Panc1 (cell line): ENCODE results near the gene LEPROT. TPM values are rescaled to one million over a fixed set of nuclear protein-coding genes. Genes with fewer than 3 reads are reported as not detected.

ENCODE experiments used
- ATAC-seq: fragments of 200-7000 bp; cut with Tn5 transposase; 2 replicates; pipeline ENCODE4 v1.9.1; 2020; ENCODE audit warnings: mild to moderate bottlenecking, moderate library complexity
- BruUV-seq: library from RNA; stranded (reverse); fragments of 400-500 nt; replicated peaks from 2 replicates; lab custom pipeline; 2021; lab: Mats Ljungman, UMichigan
- CTCF ChIA-PET: fragments of 300-600 bp; sonication (Branson Sonifier 250); formaldehyde crosslinking; loops from one replicate; lab custom pipeline; 2022; ENCODE audit warnings: antibody characterized with exemption; lab: Charles Lee
- POLR2A ChIA-PET: fragments of 300-600 bp; sonication (Branson Sonifier 250); formaldehyde crosslinking; loops from one replicate; lab custom pipeline; 2022; ENCODE audit warnings: antibody characterized with exemption; lab: Charles Lee
- DNase-seq: peaks from one replicate; pipeline ENCODE4 v3.0.0-alpha.2; 2010; ENCODE audit warnings: low read depth, low spot score
- H3K27ac ChIP-seq: 2 replicates; pipeline ENCODE4 v1.5.1; 2011; ENCODE audit warnings: mild to moderate bottlenecking, low read length, inconsistent platforms
- H3K27me3 ChIP-seq: fragments of 200-500 bp; sonication (Bioruptor generic); 2 replicates; pipeline ENCODE4 v1.6.0; 2014; ENCODE audit warnings: low read length, inconsistent platforms; ENCODE audit not compliant: control insufficient read depth, insufficient read depth
- H3K36me3 ChIP-seq: fragments of 200-500 bp; sonication (Bioruptor generic); 2 replicates; pipeline ENCODE4 v1.5.1; 2014; ENCODE audit warnings: inconsistent platforms, mild to moderate bottlenecking, low read length, moderate library complexity; ENCODE audit not compliant: control insufficient read depth, insufficient read depth
- H3K4me1 ChIP-seq: 2 replicates; pipeline ENCODE4 v1.5.1; 2011; ENCODE audit warnings: inconsistent platforms, mild to moderate bottlenecking, low read length, moderate library complexity; ENCODE audit not compliant: control insufficient read depth, insufficient read depth
- H3K4me3 ChIP-seq, 2 experiments: 2 replicates each; pipeline ENCODE4 v1.5.1; 2011 to 2012; ENCODE audit warnings: low read depth in 2 of 2, low read length in 2 of 2, mild to moderate bottlenecking in 2 of 2, inconsistent platforms in 1 of 2, moderate library complexity in 1 of 2
- H3K9me3 ChIP-seq: fragments of 200-500 bp; sonication (Bioruptor generic); 2 replicates; pipeline ENCODE4 v1.5.1; 2014; ENCODE audit warnings: low read depth, mild to moderate bottlenecking, inconsistent platforms, low read length, moderate library complexity; ENCODE audit not compliant: control insufficient read depth, insufficient read depth
- CTCF ChIP-seq: fragments of 450-650 bp; IDR thresholded peaks from 2 replicates; pipeline ENCODE4 v1.5.1; 2017; ENCODE audit warnings: mild to moderate bottlenecking
- POLR2AphosphoS5 ChIP-seq: IDR thresholded peaks from 2 replicates; pipeline ENCODE4 v1.6.1; 2012; ENCODE audit warnings: mild to moderate bottlenecking, low read depth, low read length, moderate library complexity
- REST ChIP-seq, 2 experiments: IDR thresholded peaks; 2 replicates each; pipeline ENCODE4 v1.6.1; 2011 to 2012; ENCODE audit warnings: low read depth in 2 of 2, control low read depth in 1 of 2, low read length in 1 of 2, mild to moderate bottlenecking in 1 of 2, moderate library complexity in 1 of 2; ENCODE audit not compliant: insufficient read depth in 1 of 2
- SIN3A ChIP-seq: IDR thresholded peaks from 2 replicates; pipeline ENCODE4 v1.6.1; 2012; ENCODE audit warnings: low read depth, mild to moderate bottlenecking, low read length, moderate library complexity, borderline replicate concordance; ENCODE audit not compliant: insufficient read depth
- TCF7L2 ChIP-seq: IDR thresholded peaks from 2 replicates; pipeline ENCODE4 v1.6.1; 2011; ENCODE audit warnings: mild to moderate bottlenecking, low read depth, low read length, inconsistent platforms
- in situ Hi-C: cut with HindIII; loops from 2 replicates; pipeline ENCODE4 v1.10.0; 2016; ENCODE audit warnings: low sequenced_read_pairs, low pct_unique_long_range_greater_than_20kb
- intact Hi-C: fragments of 100-400 bp; cut with micrococcal nuclease; formaldehyde crosslinking; loops from one replicate; pipeline ENCODE4 v1.10.0; 2022; ENCODE audit not compliant: unreplicated experiment
- total RNA-seq: library from RNA; stranded (reverse); gene quantifications from one replicate; pipeline ENCODE4 v1.2.1, GENCODE V29; 2021; ENCODE audit not compliant: unreplicated experiment

LEPROT gene
- total RNA-seq, 1 experiment from 2014 or later: 53.6 TPM

DNA sequence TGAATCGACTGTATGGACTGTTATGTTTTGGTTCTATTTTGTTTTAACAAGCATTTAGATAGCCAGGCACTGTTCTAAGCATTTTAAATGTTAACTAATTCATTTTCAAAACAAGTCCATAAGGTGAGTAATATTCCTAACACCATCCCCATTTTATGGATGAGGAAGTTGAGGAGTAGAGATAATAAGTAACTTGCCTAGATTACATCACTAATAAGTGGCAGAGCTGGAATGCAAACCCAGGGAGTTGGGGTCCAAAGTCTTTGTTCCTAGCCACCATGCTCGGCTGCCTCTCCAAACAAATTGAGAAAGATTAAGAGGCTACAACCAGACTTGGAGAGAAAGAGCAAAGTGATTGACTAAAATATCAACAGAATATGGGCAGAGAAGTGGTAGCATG, 12.6 kb upstream of the LEPROT start:
- CTCF ChIA-PET: no interaction called here
- intact Hi-C loops: no loop called here
- Histone ChIP-seq H3K9me3 (no peaks in the 10 kb centered on the region), H3K4me1 (no peaks in the 10 kb centered on the region), H3K4me3 (no peak overlapping the region), H3K36me3 (no peaks in the 10 kb centered on the region), H3K27ac (no peak overlapping the region), H3K27me3 (no peaks in the 10 kb centered on the region)
- ATAC-seq (no peak), DNase-seq (no peak)
- no TSS peak for BruUV-seq
- TF ChIP-seq SIN3A (no peak), TCF7L2 (no peak), POLR2AphosphoS5 (no peak), REST (IDR thresholded peaks at IDR 0.05; ENCODE audit: insufficient read depth in 1 of 2, low read depth in 2 of 2, low read length in 1 of 2) (no peak), CTCF (no peak)
- POLR2A ChIA-PET: no interaction called here
- in situ Hi-C loops: no loop called here

- Histone ChIP-seq H3K4me3 (no peak overlapping the region), H3K27me3 (no peaks in the 10 kb centered on the region), H3K36me3 (no peaks in the 10 kb centered on the region), H3K4me1 (no peaks in the 10 kb centered on the region), H3K9me3 (no peaks in the 10 kb centered on the region), H3K27ac (no peak overlapping the region)
- ChIA-PET POLR2A (no interaction called here), CTCF (no interaction called here)
- in situ Hi-C loops: no loop called here
- intact Hi-C loops: no loop called here
- TF ChIP-seq REST (IDR thresholded peaks at IDR 0.05; ENCODE audit: insufficient read depth in 1 of 2, low read depth in 2 of 2, low read length in 1 of 2): no peak
- no peak for TF ChIP-seq POLR2AphosphoS5
- TF ChIP-seq TCF7L2: no peak
- no peak for TF ChIP-seq CTCF
- TF ChIP-seq SIN3A: no peak
- no TSS peak for BruUV-seq
- ATAC-seq (no peak), DNase-seq (no peak)
Measured at GRCh38 chr1:65409314-65409713, 11.2 kb upstream of the LEPROT start.
